ENCODE measurements around the gene BAZ1A. TPM values are rescaled to one million over a fixed set of nuclear protein-coding genes. Genes with fewer than 3 reads are reported as not detected.
A peak's percentile ranks its signal among the peaks of the same experiment; 100 is the strongest.

The BAZ1A gene
- total RNA-seq, 1 donor, result 21.7 TPM

DNA sequence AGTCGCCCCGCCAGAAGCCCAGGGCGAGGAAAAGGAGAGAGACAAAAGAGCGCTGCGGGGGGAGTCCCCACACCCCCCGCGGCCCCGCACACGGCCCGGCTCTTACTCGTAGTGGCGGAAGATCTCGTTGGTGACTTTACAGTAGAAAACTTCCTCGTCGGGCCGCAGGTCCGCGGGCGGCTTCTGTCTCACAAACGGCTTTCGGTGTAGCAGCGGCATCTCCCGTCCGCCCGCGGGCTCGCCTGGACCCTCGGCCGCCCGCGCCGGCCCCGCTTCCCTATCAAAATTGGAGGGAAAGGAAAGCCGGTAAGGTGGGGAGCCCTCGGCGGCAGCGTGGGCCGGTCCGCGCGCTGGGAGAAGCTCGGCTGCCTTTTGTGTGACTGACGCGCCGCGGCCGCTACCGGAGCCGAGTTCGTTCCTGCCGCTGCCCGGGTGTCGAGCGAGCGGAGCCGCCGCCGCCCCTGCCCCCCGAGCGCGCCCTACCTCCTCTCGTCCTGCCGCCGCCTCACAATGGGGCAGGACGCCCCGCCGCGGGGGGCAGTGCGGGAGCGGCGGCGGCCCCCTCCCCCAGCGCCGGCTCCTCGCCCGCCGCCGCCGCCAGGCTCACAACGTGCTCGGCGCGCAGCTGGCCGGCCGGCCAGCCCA, 652 bp downstream of the BAZ1A start:
- peak; percentile 44 for DNase-seq (ENCODE audit: low read depth)
- TF ChIP-seq, protein P1, sequence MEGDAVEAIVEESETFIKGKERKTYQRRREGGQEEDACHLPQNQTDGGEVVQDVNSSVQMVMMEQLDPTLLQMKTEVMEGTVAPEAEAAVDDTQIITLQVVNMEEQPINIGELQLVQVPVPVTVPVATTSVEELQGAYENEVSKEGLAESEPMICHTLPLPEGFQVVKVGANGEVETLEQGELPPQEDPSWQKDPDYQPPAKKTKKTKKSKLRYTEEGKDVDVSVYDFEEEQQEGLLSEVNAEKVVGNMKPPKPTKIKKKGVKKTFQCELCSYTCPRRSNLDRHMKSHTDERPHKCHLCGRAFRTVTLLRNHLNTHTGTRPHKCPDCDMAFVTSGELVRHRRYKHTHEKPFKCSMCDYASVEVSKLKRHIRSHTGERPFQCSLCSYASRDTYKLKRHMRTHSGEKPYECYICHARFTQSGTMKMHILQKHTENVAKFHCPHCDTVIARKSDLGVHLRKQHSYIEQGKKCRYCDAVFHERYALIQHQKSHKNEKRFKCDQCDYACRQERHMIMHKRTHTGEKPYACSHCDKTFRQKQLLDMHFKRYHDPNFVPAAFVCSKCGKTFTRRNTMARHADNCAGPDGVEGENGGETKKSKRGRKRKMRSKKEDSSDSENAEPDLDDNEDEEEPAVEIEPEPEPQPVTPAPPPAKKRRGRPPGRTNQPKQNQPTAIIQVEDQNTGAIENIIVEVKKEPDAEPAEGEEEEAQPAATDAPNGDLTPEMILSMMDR (IDR thresholded peaks at IDR 0.05; ENCODE audit: insufficient read depth, low read length), result peak; percentile 5
- peak overlapping the region; percentile 84 for H3K4me3 ChIP-seq (ENCODE audit: low read depth, low read length)

- H3K4me3 ChIP-seq (ENCODE audit: low read depth, low read length), result peak overlapping the region; percentile 84
- TF ChIP-seq, protein P1 (IDR thresholded peaks at IDR 0.05; ENCODE audit: insufficient read depth, low read length), result no peak
- no peak for DNase-seq (ENCODE audit: low read depth)
These were observed 1.4 kb downstream of the BAZ1A start for GRCh38 chr14:34873589-34874385.

DNA sequence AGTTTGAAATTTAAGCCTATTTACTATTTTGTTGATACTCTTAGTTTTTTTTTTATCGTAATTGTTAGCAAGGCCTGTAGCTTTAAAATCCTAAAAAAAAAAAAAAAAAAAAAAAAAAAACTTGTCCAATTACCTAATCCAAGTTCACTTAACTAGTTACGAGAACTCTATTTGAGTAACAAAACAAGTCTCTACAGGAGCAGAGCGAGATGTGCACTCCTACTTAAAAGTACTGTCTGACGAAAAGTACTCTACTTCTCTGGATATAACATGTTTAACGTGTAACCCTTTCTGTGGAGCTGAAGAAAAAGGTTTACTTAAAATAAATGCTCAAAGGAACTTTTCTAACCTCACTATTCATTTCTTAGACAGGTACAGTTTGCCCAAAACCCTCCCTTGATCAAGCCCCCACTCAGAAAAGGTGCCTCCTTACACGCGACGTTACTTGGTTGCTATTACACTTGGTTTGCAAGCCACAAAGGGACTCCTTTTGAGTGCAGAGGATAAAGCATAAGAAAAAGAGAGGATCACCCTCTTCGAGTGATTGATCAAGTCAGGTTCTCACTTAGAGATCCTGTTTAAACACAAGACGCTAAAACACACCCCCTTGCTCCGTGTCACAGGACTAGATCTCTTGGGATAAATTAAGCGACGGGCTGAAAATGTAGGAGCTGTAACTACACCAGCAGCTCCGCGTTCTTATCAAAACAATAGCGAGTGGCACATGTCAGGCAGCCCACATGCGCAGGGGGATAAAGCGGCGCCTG, 2.2 kb downstream of the BAZ1A start:
- DNase-seq (ENCODE audit: low read depth), result peak; percentile 64
- TF ChIP-seq, protein P1 (IDR thresholded peaks at IDR 0.05; ENCODE audit: insufficient read depth, low read length), result no peak
- H3K4me3 ChIP-seq (ENCODE audit: low read depth, low read length), result peak overlapping the region; percentile 84

- TF ChIP-seq, protein P1 (IDR thresholded peaks at IDR 0.05; ENCODE audit: insufficient read depth, low read length), result no peak
- DNase-seq (ENCODE audit: low read depth), result no peak
- H3K4me3 ChIP-seq (ENCODE audit: low read depth, low read length), result no peak overlapping the region
These were observed 8.0 kb downstream of the BAZ1A start for GRCh38 chr14:34867199-34867598.

DNA sequence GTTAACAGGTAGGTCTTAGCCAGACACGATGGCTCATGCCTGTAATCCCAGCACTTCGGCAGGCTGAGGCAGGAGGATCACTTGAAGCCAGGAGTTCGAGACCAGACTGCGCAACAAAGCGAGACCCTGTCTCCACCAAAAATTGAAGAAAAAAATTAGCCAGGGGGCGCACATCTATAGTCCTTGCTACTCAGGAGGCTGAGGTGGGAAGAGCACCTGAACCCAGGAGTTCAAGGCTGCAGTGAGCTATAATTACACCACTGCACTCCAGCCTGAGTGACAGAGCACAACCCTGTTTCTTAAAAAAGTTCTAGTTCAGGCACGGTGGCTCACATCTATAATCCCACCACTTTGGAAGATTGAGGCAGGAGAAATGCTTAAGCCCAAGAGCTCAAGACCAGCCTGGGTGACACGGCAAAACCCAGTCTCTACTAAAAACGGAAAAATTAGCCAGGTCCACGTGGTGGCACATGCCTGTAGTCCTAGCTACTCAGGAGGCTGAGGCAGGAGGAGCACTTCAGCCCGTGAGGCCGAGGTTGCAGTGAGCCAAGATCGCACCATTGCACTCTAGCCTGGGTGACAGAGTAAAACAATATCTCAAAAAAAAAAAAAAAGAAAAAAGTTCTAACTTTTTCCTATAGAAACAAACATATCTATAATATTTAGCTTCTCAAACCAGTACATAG, 9.1 kb downstream of the BAZ1A start:
- no peak overlapping the region for H3K4me3 ChIP-seq (ENCODE audit: low read depth, low read length)
- TF ChIP-seq, protein P1 (IDR thresholded peaks at IDR 0.05; ENCODE audit: insufficient read depth, low read length), result no peak
- DNase-seq (ENCODE audit: low read depth), result no peak

GRCh38 chr14:34863844-34864243, 11.3 kb downstream of the BAZ1A start:
- TF ChIP-seq, protein P1 (IDR thresholded peaks at IDR 0.05; ENCODE audit: insufficient read depth, low read length), result no peak
- DNase-seq (ENCODE audit: low read depth), result no peak
- no peak overlapping the region for H3K4me3 ChIP-seq (ENCODE audit: low read depth, low read length)

Data from fibroblast of the aortic adventitia (primary cell).